ENCODE results near the gene COL6A1. TPM values are rescaled to one million over a fixed set of nuclear protein-coding genes. Genes with fewer than 3 reads are reported as not detected.

COL6A1 gene
- total RNA-seq, 1 donor from 2014 or later: 135 TPM

GRCh38 chr21:46029186-46029924 is 47.8 kb downstream of the COL6A1 start:
- TF ChIP-seq CTCF (conservative IDR thresholded peaks at IDR 0.05; ENCODE audit: low read depth, low read length): no peak
- DNase-seq (ENCODE audit: low read depth): no peak
- no peak overlapping the region for H3K4me3 ChIP-seq (ENCODE audit: low read depth, low read length)

GRCh38 chr21:46031484-46031883 is 49.9 kb downstream of the COL6A1 start:
- no peak for TF ChIP-seq CTCF (conservative IDR thresholded peaks at IDR 0.05; ENCODE audit: low read depth, low read length)
- H3K4me3 ChIP-seq (ENCODE audit: low read depth, low read length): no peak overlapping the region
- no peak for DNase-seq (ENCODE audit: low read depth)

- no peak for TF ChIP-seq CTCF (conservative IDR thresholded peaks at IDR 0.05; ENCODE audit: low read depth, low read length)
- no peak overlapping the region for H3K4me3 ChIP-seq (ENCODE audit: low read depth, low read length)
- DNase-seq (ENCODE audit: low read depth): no peak
These were observed 50.5 kb downstream of the COL6A1 start for GRCh38 chr21:46032100-46032499.

GRCh38 chr21:46033410-46034400 is 52.1 kb downstream of the COL6A1 start:
- no peak overlapping the region for H3K4me3 ChIP-seq (ENCODE audit: low read depth, low read length)
- no peak for TF ChIP-seq CTCF (conservative IDR thresholded peaks at IDR 0.05; ENCODE audit: low read depth, low read length)
- no peak for DNase-seq (ENCODE audit: low read depth)

- no peak for TF ChIP-seq CTCF (conservative IDR thresholded peaks at IDR 0.05; ENCODE audit: low read depth, low read length)
- H3K4me3 ChIP-seq (ENCODE audit: low read depth, low read length): no peak overlapping the region
- no peak for DNase-seq (ENCODE audit: low read depth)
These were observed 54.5 kb downstream of the COL6A1 start for GRCh38 chr21:46035809-46036695.

- no peak for DNase-seq (ENCODE audit: low read depth)
- no peak overlapping the region for H3K4me3 ChIP-seq (ENCODE audit: low read depth, low read length)
- TF ChIP-seq CTCF (conservative IDR thresholded peaks at IDR 0.05; ENCODE audit: low read depth, low read length): no peak
These were observed 55.2 kb downstream of the COL6A1 start for GRCh38 chr21:46036696-46037330.

Measured in epithelial cell of proximal tubule (primary cell).